HFFc6 (cell line): ENCODE data around the gene ZFP62. TPM values are rescaled to one million over a fixed set of nuclear protein-coding genes. Genes with fewer than 3 reads are reported as not detected.

Experiments used
- DNase-seq: peaks from one replicate; pipeline ENCODE4 v3.0.0-alpha.2; 2018
- H3K27ac Mint-ChIP-seq: 2 replicates; pipeline ENCODE4 v1.8.0; 2020; ENCODE audit warnings: mild to moderate bottlenecking, mixed read lengths
- H3K27me3 Mint-ChIP-seq: 2 replicates; pipeline ENCODE4 v1.8.0; 2021; ENCODE audit warnings: mild to moderate bottlenecking, moderate library complexity, mixed read lengths; ENCODE audit not compliant: insufficient read depth
- H3K36me3 Mint-ChIP-seq: 2 replicates; pipeline ENCODE4 v1.8.0; 2021; ENCODE audit warnings: low read depth, mixed read lengths
- H3K4me1 Mint-ChIP-seq: 2 replicates; pipeline ENCODE4 v1.8.0; 2020; ENCODE audit warnings: low read depth, mixed read lengths
- H3K4me3 Mint-ChIP-seq: 2 replicates; pipeline ENCODE4 v1.8.0; 2020; ENCODE audit warnings: mild to moderate bottlenecking, moderate library complexity, mixed read lengths
- H3K9me3 Mint-ChIP-seq: 2 replicates; pipeline ENCODE4 v1.8.0; 2020; ENCODE audit warnings: mild to moderate bottlenecking, mixed read lengths
- total RNA-seq, 6 experiments: library from RNA; stranded (reverse); fragmentation: NEBNext Ultra II Directional; extraction: Animal tissue kit (Norgen Biotek cat#: 25700); gene quantifications; 2 replicates in 1 of 6; 3 replicates in 5 of 6; pipeline ENCODE4 v1.2.3, GENCODE V29; 2021
- TF ChIP-seq, protein P1 (sequence below): fragments of 200-600 bp; sonication (generic); IDR thresholded peaks from 2 replicates; pipeline ENCODE4 v1.5.0; 2021; ENCODE audit warnings: antibody characterized with exemption, mild to moderate bottlenecking

The ZFP62 gene
- total RNA-seq, 6 experiments from 2014 or later, result 9.6 to 12.1 (median 10.2) TPM

DNA sequence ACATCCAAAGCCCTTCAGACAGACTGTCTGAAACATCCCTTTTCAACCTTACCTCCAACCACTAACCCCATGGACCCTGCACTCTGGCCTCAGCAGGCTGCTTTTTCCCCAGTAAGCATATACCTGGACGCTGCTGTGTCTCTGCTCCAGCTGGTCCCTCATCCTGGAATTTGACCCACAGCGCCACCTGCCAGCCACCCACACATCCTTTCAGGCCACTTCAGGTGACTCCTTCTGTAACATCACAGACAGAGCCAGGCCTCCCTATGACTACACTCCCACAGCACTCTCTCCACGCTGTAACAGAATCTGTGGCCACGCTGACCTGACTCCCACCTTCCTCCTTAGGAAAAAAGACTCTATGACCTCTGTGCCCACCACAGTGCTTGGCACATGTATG, 61.9 kb downstream of the ZFP62 start:
- Mint-ChIP-seq H3K4me1 (peaks cover 73% of the 10 kb centered on the region), H3K36me3 (peaks cover 49% of the 10 kb centered on the region), H3K27me3 (no peaks in the 10 kb centered on the region), H3K27ac (peak overlapping the region; percentile 96), H3K4me3 (peak overlapping the region; percentile 100), H3K9me3 (no peaks in the 10 kb centered on the region)
- TF ChIP-seq, protein P1, sequence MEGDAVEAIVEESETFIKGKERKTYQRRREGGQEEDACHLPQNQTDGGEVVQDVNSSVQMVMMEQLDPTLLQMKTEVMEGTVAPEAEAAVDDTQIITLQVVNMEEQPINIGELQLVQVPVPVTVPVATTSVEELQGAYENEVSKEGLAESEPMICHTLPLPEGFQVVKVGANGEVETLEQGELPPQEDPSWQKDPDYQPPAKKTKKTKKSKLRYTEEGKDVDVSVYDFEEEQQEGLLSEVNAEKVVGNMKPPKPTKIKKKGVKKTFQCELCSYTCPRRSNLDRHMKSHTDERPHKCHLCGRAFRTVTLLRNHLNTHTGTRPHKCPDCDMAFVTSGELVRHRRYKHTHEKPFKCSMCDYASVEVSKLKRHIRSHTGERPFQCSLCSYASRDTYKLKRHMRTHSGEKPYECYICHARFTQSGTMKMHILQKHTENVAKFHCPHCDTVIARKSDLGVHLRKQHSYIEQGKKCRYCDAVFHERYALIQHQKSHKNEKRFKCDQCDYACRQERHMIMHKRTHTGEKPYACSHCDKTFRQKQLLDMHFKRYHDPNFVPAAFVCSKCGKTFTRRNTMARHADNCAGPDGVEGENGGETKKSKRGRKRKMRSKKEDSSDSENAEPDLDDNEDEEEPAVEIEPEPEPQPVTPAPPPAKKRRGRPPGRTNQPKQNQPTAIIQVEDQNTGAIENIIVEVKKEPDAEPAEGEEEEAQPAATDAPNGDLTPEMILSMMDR, result peak; percentile 65
- DNase-seq, result no peak

DNA sequence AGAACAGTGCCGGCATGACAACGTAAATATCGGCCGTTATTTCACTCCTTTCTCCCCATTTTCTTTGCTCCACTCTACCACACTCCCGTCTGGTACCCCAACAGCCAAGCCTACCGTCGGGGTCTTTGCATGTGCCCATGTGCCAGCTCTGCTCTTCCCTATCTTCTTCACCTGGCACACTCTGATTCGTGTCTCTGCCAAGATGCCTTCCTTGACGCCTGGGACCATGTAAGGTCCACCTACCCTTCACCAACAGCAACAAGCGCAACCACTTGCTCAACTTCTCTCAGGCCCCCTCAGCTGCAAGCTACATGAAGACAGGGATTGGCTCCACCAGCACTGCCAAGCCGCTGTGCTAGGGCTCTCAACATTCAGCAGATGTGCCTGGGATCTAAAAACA, 62.9 kb downstream of the ZFP62 start:
- H3K36me3 Mint-ChIP-seq, result peaks cover 49% of the 10 kb centered on the region
- H3K27me3 Mint-ChIP-seq, result no peaks in the 10 kb centered on the region
- H3K27ac Mint-ChIP-seq, result peak overlapping the region; percentile 96
- no peaks in the 10 kb centered on the region for H3K9me3 Mint-ChIP-seq
- no peak for DNase-seq
- peak overlapping the region; percentile 100 for H3K4me3 Mint-ChIP-seq
- peaks cover 73% of the 10 kb centered on the region for H3K4me1 Mint-ChIP-seq
- TF ChIP-seq, protein P1, result no peak

Other genes with a start within 250 kb of the ZFP62 start
- gene FLT4, start 211.7 kb downstream of the ZFP62 start, total RNA-seq, result not detected
- not detected for gene OR2Y1, start 121.2 kb downstream of the ZFP62 start, total RNA-seq
- gene MGAT1, start 58.5 kb downstream of the ZFP62 start, total RNA-seq, result 100 to 1,000 TPM; 188 to 220 (median 206) TPM
- not detected for gene BTNL8, start 37.9 kb upstream of the ZFP62 start, total RNA-seq
- not detected for gene BTNL3, start 127.6 kb upstream of the ZFP62 start, total RNA-seq
- gene BTNL9, start 179.0 kb upstream of the ZFP62 start, total RNA-seq, result not detected